Measurements from ENCODE around the gene CDH4. TPM values are rescaled to one million over a fixed set of nuclear protein-coding genes. Genes with fewer than 3 reads are reported as not detected.

Gene CDH4
- polyA plus RNA-seq, 1 experiment = 1.5 TPM

GRCh38 chr20:61954276-61955021 is 702.4 kb downstream of the CDH4 start:
- H3K36me3 ChIP-seq (ENCODE audit: control insufficient read depth, insufficient read depth, low read length) = no peaks in the 10 kb centered on the region
- TF ChIP-seq, protein P1, sequence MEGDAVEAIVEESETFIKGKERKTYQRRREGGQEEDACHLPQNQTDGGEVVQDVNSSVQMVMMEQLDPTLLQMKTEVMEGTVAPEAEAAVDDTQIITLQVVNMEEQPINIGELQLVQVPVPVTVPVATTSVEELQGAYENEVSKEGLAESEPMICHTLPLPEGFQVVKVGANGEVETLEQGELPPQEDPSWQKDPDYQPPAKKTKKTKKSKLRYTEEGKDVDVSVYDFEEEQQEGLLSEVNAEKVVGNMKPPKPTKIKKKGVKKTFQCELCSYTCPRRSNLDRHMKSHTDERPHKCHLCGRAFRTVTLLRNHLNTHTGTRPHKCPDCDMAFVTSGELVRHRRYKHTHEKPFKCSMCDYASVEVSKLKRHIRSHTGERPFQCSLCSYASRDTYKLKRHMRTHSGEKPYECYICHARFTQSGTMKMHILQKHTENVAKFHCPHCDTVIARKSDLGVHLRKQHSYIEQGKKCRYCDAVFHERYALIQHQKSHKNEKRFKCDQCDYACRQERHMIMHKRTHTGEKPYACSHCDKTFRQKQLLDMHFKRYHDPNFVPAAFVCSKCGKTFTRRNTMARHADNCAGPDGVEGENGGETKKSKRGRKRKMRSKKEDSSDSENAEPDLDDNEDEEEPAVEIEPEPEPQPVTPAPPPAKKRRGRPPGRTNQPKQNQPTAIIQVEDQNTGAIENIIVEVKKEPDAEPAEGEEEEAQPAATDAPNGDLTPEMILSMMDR (IDR thresholded peaks at IDR 0.05; ENCODE audit: insufficient read depth, low read depth, low read length) = no peak
- no peak overlapping the region for H3K4me3 ChIP-seq (ENCODE audit: low read depth, low read length)
- DNase-seq (ENCODE audit: low read depth) = no peak
- H3K27me3 ChIP-seq (ENCODE audit: control insufficient read depth, insufficient read depth, low read length) = peaks cover 2% of the 10 kb centered on the region; the same call in 1 of the 2 replicates
- ChIA-PET POLR2A (no interaction called here), CTCF (no interaction called here)

DNA sequence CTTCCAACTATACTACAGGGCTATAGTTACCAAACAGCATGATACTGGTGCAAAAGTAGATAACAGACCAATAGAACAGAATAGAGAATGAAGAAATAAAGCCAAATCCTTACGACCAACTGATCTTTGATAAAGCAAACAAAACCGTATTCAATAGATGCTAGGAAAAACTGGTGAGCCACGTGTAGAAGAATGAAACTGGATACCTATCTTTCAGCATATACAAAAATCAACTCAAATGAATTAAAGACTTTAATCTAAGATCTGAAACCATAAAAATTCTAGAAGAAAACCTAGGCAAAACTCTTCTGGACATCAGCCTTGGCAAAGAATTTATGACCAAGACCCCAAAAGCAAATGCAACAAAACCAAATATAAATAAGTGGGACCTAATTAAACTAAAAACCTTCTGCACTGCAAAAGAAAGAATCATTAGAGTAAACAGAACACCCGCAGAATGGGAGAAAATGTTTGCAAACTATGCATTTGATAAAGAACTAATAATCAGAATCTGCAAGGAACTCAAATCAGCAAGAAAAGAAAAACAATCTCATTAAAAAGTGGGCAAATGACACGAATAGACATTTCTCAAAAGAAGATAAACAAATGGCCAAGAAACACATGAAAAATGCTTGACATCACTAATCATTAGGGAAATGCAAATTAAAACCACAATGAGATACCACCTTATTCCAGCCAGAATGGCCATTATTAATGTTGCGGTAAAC is 703.8 kb downstream of the CDH4 start:
- TF ChIP-seq, protein P1 (IDR thresholded peaks at IDR 0.05; ENCODE audit: insufficient read depth, low read depth, low read length) = no peak
- Histone ChIP-seq H3K36me3 (ENCODE audit: control insufficient read depth, insufficient read depth, low read length) (no peaks in the 10 kb centered on the region), H3K27me3 (ENCODE audit: control insufficient read depth, insufficient read depth, low read length) (peaks cover 2% of the 10 kb centered on the region; the same call in 1 of the 2 replicates), H3K4me3 (ENCODE audit: low read depth, low read length) (no peak overlapping the region)
- ChIA-PET POLR2A (no interaction called here), CTCF (no interaction called here)
- DNase-seq (ENCODE audit: low read depth) = no peak

DNA sequence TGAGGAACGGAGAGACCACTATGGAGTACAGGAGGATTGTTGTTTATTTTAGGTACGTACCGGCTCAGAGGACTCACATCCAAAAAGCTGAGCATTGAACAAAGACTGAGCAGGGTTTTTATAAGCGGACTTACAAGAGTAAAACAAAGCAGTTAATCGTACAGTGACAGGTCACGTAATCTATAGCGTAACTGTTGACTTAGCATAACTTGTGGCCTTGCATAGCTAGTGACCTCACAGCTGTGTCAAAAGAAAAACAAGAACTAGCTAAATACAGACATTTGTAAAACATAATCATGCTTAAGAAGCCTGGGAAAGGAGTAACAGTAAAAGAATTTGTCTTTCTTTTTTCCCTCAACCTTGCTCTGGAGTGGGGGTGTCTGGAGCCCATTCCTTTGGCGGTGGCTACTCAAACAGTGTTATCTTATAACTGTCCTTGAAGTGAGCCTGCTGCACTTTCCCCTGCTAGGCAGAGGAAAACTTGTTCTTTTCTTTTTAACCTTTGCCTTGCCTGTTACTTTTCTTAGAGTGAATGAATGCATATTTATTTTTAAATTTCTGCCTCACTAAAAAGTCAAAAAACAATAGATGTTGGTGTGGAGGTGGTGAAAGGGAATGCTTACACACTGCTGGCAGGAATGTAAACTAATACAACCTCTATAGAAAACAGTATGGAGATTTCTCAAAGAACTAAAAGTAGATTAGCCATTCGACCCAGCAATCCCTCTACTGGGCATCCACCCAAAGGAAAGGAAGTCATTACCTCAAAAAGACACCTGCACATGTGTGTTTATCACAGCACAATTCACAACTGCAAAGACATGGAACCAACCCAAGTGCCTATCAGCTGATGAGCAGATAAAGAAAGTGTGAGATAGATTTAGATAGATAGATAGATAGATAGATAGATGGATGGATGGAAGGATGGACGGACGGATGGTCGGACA is 704.6 kb downstream of the CDH4 start:
- DNase-seq (ENCODE audit: low read depth) = no peak
- TF ChIP-seq, protein P1 (IDR thresholded peaks at IDR 0.05; ENCODE audit: insufficient read depth, low read depth, low read length) = no peak
- ChIA-PET POLR2A (no interaction called here), CTCF (no interaction called here)
- Histone ChIP-seq H3K36me3 (ENCODE audit: control insufficient read depth, insufficient read depth, low read length) (no peaks in the 10 kb centered on the region), H3K4me3 (ENCODE audit: low read depth, low read length) (no peak overlapping the region), H3K27me3 (ENCODE audit: control insufficient read depth, insufficient read depth, low read length) (peaks cover 2% of the 10 kb centered on the region; the same call in 1 of the 2 replicates)

DNA sequence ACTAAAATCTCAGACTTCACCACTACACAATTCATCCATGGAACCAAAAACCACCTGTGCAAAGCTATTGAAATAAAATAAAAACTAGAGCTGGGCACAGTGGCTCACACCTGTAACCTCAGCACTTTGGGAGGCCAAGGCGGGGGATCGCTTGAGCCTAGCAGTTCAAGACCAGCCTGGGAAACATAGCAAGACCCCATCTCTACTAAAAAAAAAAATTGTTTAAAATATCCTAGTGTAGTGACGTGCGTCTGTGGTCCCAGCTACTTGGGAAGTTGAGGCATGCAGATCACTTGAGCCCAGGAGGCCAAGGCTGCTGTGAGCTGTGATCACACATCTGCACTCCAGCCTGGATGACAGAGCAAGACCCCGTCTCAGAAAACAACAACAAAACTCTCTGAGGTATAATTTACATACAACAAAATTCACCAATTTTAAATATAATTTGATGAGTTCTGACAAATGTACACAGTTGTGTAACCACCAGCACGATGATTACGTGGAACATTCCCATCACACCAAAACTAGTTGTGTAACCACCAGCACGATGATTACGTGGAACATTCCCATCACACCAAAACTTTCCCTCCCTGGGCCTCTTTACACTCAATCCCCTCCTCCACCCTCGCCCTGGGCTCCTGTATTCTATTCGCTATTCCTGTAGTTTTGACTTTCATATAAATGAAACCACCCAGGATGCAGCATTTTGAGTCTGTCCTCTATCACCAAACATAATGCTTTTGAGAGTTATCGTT is 706.1 kb downstream of the CDH4 start:
- POLR2A ChIA-PET = no interaction called here
- no peak for DNase-seq (ENCODE audit: low read depth)
- H3K27me3 ChIP-seq (ENCODE audit: control insufficient read depth, insufficient read depth, low read length) = peaks cover 2% of the 10 kb centered on the region; the same call in 1 of the 2 replicates
- no peak overlapping the region for H3K4me3 ChIP-seq (ENCODE audit: low read depth, low read length)
- no peaks in the 10 kb centered on the region for H3K36me3 ChIP-seq (ENCODE audit: control insufficient read depth, insufficient read depth, low read length)
- CTCF ChIA-PET = interaction anchor here (0.7 kb wide), 2 partner anchors 8 to 336 kb away, joined by 3 read pairs; no protein-coding TSS in a partner anchor
- TF ChIP-seq, protein P1 (IDR thresholded peaks at IDR 0.05; ENCODE audit: insufficient read depth, low read depth, low read length) = no peak

Data from BJ (cell line).